Neutrophil (primary cell): ENCODE measurements around the gene R3HDM2.

Experiments used
- H3K27ac ChIP-seq: fragments of 200-600 bp; sonication (generic); 2 replicates; pipeline ENCODE4 v1.5.1; 2016; ENCODE audit warnings: mild to moderate bottlenecking, moderate library complexity
- H3K27me3 ChIP-seq: fragments of 200-600 bp; sonication (generic); 2 replicates; pipeline ENCODE4 v1.6.0; 2016; ENCODE audit warnings: mild to moderate bottlenecking
- H3K36me3 ChIP-seq: fragments of 200-600 bp; sonication (generic); 2 replicates; pipeline ENCODE4 v1.5.1; 2017
- H3K4me1 ChIP-seq, 2 experiments: fragments of 200-600 bp in 1 of 2; sonication (generic) in 1 of 2; 1 replicate in 1 of 2; 2 replicates in 1 of 2; pipeline versions ENCODE4 v1.5.1 to v1.6.1; 2013 to 2016; ENCODE audit warnings: low read depth in 1 of 2, low read length in 1 of 2, mild to moderate bottlenecking in 1 of 2, moderate library complexity in 1 of 2; ENCODE audit not compliant: control insufficient read depth in 1 of 2, insufficient read depth in 1 of 2
- H3K4me3 ChIP-seq, 2 experiments: fragments of 200-600 bp in 1 of 2; sonication (generic) in 1 of 2; 1 replicate in 1 of 2; 2 replicates in 1 of 2; pipeline ENCODE4 v1.5.1; 2013 to 2016; ENCODE audit warnings: low read depth in 1 of 2, low read length in 1 of 2, mild to moderate bottlenecking in 1 of 2, moderate library complexity in 1 of 2
- H3K9me3 ChIP-seq: fragments of 200-600 bp; sonication (generic); 2 replicates; pipeline ENCODE4 v1.5.1; 2016
- CTCF ChIP-seq: fragments of 200-600 bp; sonication (generic); IDR thresholded peaks from 2 replicates; pipeline ENCODE4 v1.5.1; 2016; ENCODE audit warnings: antibody characterized with exemption

R3HDM2 gene

GRCh38 chr12:57360468-57360867, 70.4 kb downstream of the R3HDM2 start:
- H3K4me3 ChIP-seq, result no peak overlapping the region
- H3K27ac ChIP-seq, result no peak overlapping the region
- peaks cover 5% of the 10 kb centered on the region for H3K36me3 ChIP-seq
- no peaks in the 10 kb centered on the region for H3K4me1 ChIP-seq
- H3K27me3 ChIP-seq, result no peaks in the 10 kb centered on the region
- H3K9me3 ChIP-seq, result no peaks in the 10 kb centered on the region
- TF ChIP-seq CTCF, result no peak

- Histone ChIP-seq H3K4me3 (no peak overlapping the region), H3K4me1 (no peaks in the 10 kb centered on the region), H3K27me3 (no peaks in the 10 kb centered on the region), H3K9me3 (no peaks in the 10 kb centered on the region), H3K36me3 (peaks cover 5% of the 10 kb centered on the region), H3K27ac (no peak overlapping the region)
- no peak for TF ChIP-seq CTCF
Observed at GRCh38 chr12:57358646-57359045, 72.2 kb downstream of the R3HDM2 start.

- Histone ChIP-seq H3K36me3 (peaks cover 6% of the 10 kb centered on the region), H3K27me3 (no peaks in the 10 kb centered on the region), H3K4me1 (no peaks in the 10 kb centered on the region), H3K27ac (no peak overlapping the region), H3K9me3 (no peaks in the 10 kb centered on the region), H3K4me3 (no peak overlapping the region)
- TF ChIP-seq CTCF, result no peak
Observed at GRCh38 chr12:57355734-57356133, 75.1 kb downstream of the R3HDM2 start.

GRCh38 chr12:57352166-57352565, 78.7 kb downstream of the R3HDM2 start:
- Histone ChIP-seq H3K9me3 (no peaks in the 10 kb centered on the region), H3K27me3 (no peaks in the 10 kb centered on the region), H3K27ac (no peak overlapping the region), H3K4me1 (no peaks in the 10 kb centered on the region), H3K4me3 (no peak overlapping the region), H3K36me3 (peaks cover 7% of the 10 kb centered on the region)
- TF ChIP-seq CTCF, result no peak

GRCh38 chr12:57347284-57347683, 83.6 kb downstream of the R3HDM2 start:
- H3K9me3 ChIP-seq, result no peaks in the 10 kb centered on the region
- H3K4me3 ChIP-seq, result no peak overlapping the region
- H3K36me3 ChIP-seq, result peaks cover 3% of the 10 kb centered on the region
- TF ChIP-seq CTCF, result no peak
- no peaks in the 10 kb centered on the region for H3K4me1 ChIP-seq
- no peak overlapping the region for H3K27ac ChIP-seq
- H3K27me3 ChIP-seq, result no peaks in the 10 kb centered on the region

GRCh38 chr12:57343703-57344378, 87.0 kb downstream of the R3HDM2 start:
- Histone ChIP-seq H3K27ac (no peak overlapping the region), H3K9me3 (no peaks in the 10 kb centered on the region), H3K27me3 (no peaks in the 10 kb centered on the region), H3K36me3 (no peaks in the 10 kb centered on the region), H3K4me3 (no peak overlapping the region), H3K4me1 (peaks cover 5 to 12% of the 10 kb centered on the region in 2 experiments)
- no peak for TF ChIP-seq CTCF
